MCF 10A (cell line): Measurements from ENCODE around the gene BTK. TPM values are rescaled to one million over a fixed set of nuclear protein-coding genes. Genes with fewer than 3 reads are reported as not detected.

ENCODE experiments used
- total RNA-seq: library from RNA; stranded (reverse); gene quantifications from 2 replicates; pipeline ENCODE4 v1.2.3, GENCODE V29; 2022

The BTK gene
- total RNA-seq, 1 experiment from 2014 or later: not detected

Other genes with a start within 250 kb of the BTK start
- gene DRP2, start 166.4 kb downstream of the BTK start, total RNA-seq: 0.40 and 0.47 TPM in 2 replicates
- 0.21 TPM in 1 of 2 replicates, not detected in the other for gene TAF7L, start 94.9 kb downstream of the BTK start, total RNA-seq
- gene TIMM8A, start 37.4 kb downstream of the BTK start, total RNA-seq: 14.9 and 17.2 TPM in 2 replicates
- 445 and 482 TPM in 2 replicates for gene RPL36A, start 4.8 kb upstream of the BTK start, total RNA-seq
- 11.7 and 13.3 TPM in 2 replicates for gene GLA, start 21.7 kb upstream of the BTK start, total RNA-seq
- gene HNRNPH2, start 22.0 kb upstream of the BTK start, total RNA-seq: 35.5 and 44.2 TPM in 2 replicates
- gene ARMCX4, start 99.3 kb upstream of the BTK start, total RNA-seq: not detected in 2 replicates
- gene ARMCX1, start 164.4 kb upstream of the BTK start, total RNA-seq: not detected in 2 replicates
- not detected in 2 replicates for gene ARMCX6, start 231.8 kb upstream of the BTK start, total RNA-seq
- 1.4 and 1.8 TPM in 2 replicates for gene ARMCX3, start 237.0 kb upstream of the BTK start, total RNA-seq